Parathyroid adenoma (tissue), 2 donors: ENCODE measurements around the gene TPPP3.
A peak's percentile ranks its signal among the peaks of the same experiment; 100 is the strongest.

Experiments used
- H2AFZ ChIP-seq: fragments of 300-600 bp; sonication (generic); one replicate; pipeline ENCODE4 v1.7.0; 2017; ENCODE audit warnings: antibody characterized with exemption, mild to moderate bottlenecking
- H3K27ac ChIP-seq: fragments of 300-600 bp; sonication (generic); one replicate; pipeline ENCODE4 v1.7.0; 2017
- H3K27me3 ChIP-seq: fragments of 300-600 bp; sonication (generic); one replicate; pipeline ENCODE4 v1.7.0; 2017; ENCODE audit warnings: low read length; ENCODE audit not compliant: control insufficient read depth, insufficient read depth
- H3K36me3 ChIP-seq: fragments of 300-600 bp; sonication (generic); one replicate; pipeline ENCODE4 v1.7.0; 2017; ENCODE audit warnings: low read length; ENCODE audit not compliant: control insufficient read depth, insufficient read depth
- H3K4me1 ChIP-seq: fragments of 300-600 bp; sonication (generic); one replicate; pipeline ENCODE4 v1.7.0; 2017; ENCODE audit warnings: control low read depth
- H3K4me2 ChIP-seq: fragments of 300-600 bp; sonication (generic); one replicate; pipeline ENCODE4 v1.7.0; 2017; ENCODE audit warnings: low read length
- H3K4me3 ChIP-seq: fragments of 300-600 bp; sonication (generic); one replicate; pipeline ENCODE4 v1.7.0; 2017; ENCODE audit warnings: low read depth, low read length
- H3K79me2 ChIP-seq: fragments of 300-600 bp; sonication (generic); one replicate; pipeline ENCODE4 v1.7.0; 2017; ENCODE audit warnings: control low read depth
- H3K9ac ChIP-seq: fragments of 300-600 bp; sonication (generic); one replicate; pipeline ENCODE4 v1.7.0; 2017; ENCODE audit warnings: mild to moderate bottlenecking
- H3K9me3 ChIP-seq: fragments of 300-600 bp; sonication (generic); one replicate; pipeline ENCODE4 v1.7.0; 2017; ENCODE audit warnings: low read length; ENCODE audit not compliant: control insufficient read depth
- CTCF ChIP-seq: fragments of 300-600 bp; sonication (generic); IDR thresholded peaks from one replicate; pipeline ENCODE4 v1.7.0; 2017; ENCODE audit warnings: antibody characterized with exemption, mild to moderate bottlenecking
- donor health status: primary hyperparathyroidism.

Gene TPPP3

GRCh38 chr16:67404740-67405226 lies 11.5 kb upstream of the TPPP3 start:
- no peak overlapping the region for H3K4me3 ChIP-seq
- no peaks in the 10 kb centered on the region for H3K9me3 ChIP-seq
- no peaks in the 10 kb centered on the region for H3K36me3 ChIP-seq
- H3K4me2 ChIP-seq, result peak overlapping the region; percentile 0
- peaks cover 17% of the 10 kb centered on the region for H3K4me1 ChIP-seq
- H3K27ac ChIP-seq, result peak overlapping the region; percentile 7
- no peak overlapping the region for H2AFZ ChIP-seq
- no peaks in the 10 kb centered on the region for H3K79me2 ChIP-seq
- no peak for TF ChIP-seq CTCF
- H3K27me3 ChIP-seq, result no peaks in the 10 kb centered on the region
- no peak overlapping the region for H3K9ac ChIP-seq

DNA sequence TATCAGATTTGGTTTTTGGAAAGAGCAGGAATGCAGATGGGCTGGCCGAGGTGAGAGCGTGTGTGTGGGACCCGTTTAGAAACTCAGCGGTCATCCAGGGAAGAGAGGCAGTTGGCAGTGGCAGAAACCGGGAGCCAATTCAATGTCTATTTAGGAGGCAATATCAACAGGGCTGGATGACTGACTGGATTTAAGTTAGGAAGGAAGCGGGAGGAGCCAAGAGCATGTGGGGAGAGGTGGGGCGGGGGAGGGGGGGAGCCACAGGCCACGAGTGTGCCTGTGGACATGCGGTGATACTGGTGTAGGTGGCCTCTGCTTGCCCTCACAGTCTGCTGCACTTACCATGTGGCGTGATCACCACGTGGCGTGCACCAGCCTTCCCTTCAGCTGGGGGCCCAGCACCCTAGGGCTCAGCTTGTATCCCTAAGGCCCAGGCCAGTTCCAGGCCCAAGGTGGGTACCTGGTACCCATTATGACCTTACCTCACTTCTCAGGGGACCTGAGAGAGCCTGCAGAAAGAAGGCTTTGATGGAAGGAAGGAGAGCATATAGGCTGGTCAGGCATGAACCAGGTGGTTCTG lies 10.8 kb upstream of the TPPP3 start:
- TF ChIP-seq CTCF, result no peak
- H3K27ac ChIP-seq, result no peak overlapping the region
- no peak overlapping the region for H3K9ac ChIP-seq
- no peak overlapping the region for H2AFZ ChIP-seq
- H3K9me3 ChIP-seq, result no peaks in the 10 kb centered on the region
- H3K79me2 ChIP-seq, result no peaks in the 10 kb centered on the region
- no peak overlapping the region for H3K4me3 ChIP-seq
- peaks cover 19% of the 10 kb centered on the region for H3K4me1 ChIP-seq
- peak overlapping the region; percentile 0 for H3K4me2 ChIP-seq
- H3K27me3 ChIP-seq, result no peaks in the 10 kb centered on the region
- no peaks in the 10 kb centered on the region for H3K36me3 ChIP-seq

GRCh38 chr16:67400901-67401300 lies 7.6 kb upstream of the TPPP3 start:
- Histone ChIP-seq H3K4me1 (peaks cover 30% of the 10 kb centered on the region), H3K9ac (no peak overlapping the region), H3K4me3 (no peak overlapping the region), H3K27ac (no peak overlapping the region), H3K27me3 (no peaks in the 10 kb centered on the region), H3K9me3 (no peaks in the 10 kb centered on the region), H3K36me3 (no peaks in the 10 kb centered on the region), H3K4me2 (no peak overlapping the region), H3K79me2 (no peaks in the 10 kb centered on the region), H2AFZ (no peak overlapping the region)
- TF ChIP-seq CTCF, result no peak

DNA sequence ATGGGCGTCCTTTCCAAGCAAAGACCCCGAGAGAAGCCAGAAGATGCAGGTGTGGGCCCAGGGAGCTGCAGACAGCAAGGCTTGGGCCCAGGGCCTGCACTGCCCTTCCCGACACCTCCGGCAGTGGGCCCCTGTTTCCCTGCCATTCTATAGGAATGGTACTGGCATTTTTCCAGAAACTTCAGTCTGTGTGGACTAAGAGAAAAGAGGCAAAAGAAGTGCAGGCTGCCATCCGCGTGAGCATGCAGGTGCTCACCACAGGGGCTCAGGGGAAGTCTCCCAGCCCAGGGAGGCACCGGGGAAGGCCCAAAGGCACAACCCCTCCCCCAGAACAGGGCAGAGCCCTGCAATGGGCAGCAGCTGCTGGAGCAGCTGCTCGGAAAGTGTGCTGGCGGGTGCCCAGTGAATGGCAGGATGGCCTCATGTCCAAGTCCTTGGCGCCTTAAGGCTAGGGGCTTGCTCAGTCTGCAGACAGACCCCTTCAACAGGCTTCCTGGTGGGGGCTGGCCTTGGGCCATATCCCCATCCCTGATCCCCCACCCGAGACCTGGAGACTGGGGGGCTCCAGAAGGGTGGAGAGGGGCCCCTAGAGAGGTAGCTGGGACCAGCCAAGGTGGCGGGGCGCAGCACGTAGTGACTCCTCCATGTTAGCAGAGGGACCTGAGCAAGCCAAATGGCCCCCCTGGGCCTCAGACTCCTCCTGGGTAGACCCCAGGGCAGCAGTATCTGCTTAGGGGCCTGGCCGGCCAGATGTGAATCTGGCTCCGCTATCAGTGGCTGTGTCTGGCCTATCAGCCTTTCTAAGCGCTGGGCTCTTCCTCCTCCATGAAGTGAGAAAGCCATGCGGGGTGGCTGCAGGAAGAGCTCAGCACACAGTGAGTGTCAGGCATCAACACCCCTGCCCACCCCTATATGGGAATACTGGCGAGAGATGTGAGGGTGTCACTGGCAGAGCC lies 6.7 kb upstream of the TPPP3 start:
- Histone ChIP-seq H3K9me3 (no peaks in the 10 kb centered on the region), H3K27me3 (no peaks in the 10 kb centered on the region), H2AFZ (peak overlapping the region; percentile 35), H3K4me3 (no peak overlapping the region), H3K4me2 (no peak overlapping the region), H3K4me1 (peaks cover 32% of the 10 kb centered on the region), H3K9ac (no peak overlapping the region), H3K27ac (no peak overlapping the region), H3K79me2 (no peaks in the 10 kb centered on the region), H3K36me3 (no peaks in the 10 kb centered on the region)
- TF ChIP-seq CTCF, result no peak
